Measurements from ENCODE around the gene AKR1C2.

- no peak for TF ChIP-seq CTCF (IDR thresholded peaks at IDR 0.05)
- TF ChIP-seq EZH2phosphoT487 (IDR thresholded peaks at IDR 0.05) = no peak
Measured at GRCh38 chr10:5030989-5031388, 27.3 kb upstream of the AKR1C2 start.
